Thyroid gland (tissue), 4 donors: ENCODE results near the gene RTF1. TPM values are rescaled to one million over a fixed set of nuclear protein-coding genes. Genes with fewer than 3 reads are reported as not detected.

ENCODE experiments used
- DNase-seq, 2 donors: peaks; one replicate each; pipeline ENCODE4 v3.0.0-alpha.2; 2019
- H3K27ac ChIP-seq, 3 donors: fragments of 200-600 bp; sonication (generic); 1 replicate in 2 of 3; 2 replicates in 1 of 3; pipeline ENCODE4 v1.5.1; 2016 to 2019; ENCODE audit warnings: mild to moderate bottlenecking in 1 of 3, moderate library complexity in 1 of 3
- H3K27me3 ChIP-seq: fragments of 200-600 bp; sonication (generic); one replicate; pipeline ENCODE4 v1.5.1; 2019
- H3K36me3 ChIP-seq, 2 donors: fragments of 200-600 bp; sonication (generic); one replicate each; pipeline ENCODE4 v1.5.1; 2016 to 2019
- H3K4me1 ChIP-seq, 2 donors: fragments of 200-600 bp; sonication (generic); one replicate each; pipeline ENCODE4 v1.5.1; 2017 to 2019
- H3K4me3 ChIP-seq, 3 donors: fragments of 200-600 bp; sonication (generic); replicated peaks in 1 of 3; 1 replicate in 2 of 3; 2 replicates in 1 of 3; pipeline ENCODE4 v1.5.1; 2016; ENCODE audit warnings: mild to moderate bottlenecking in 1 of 3
- H3K9me3 ChIP-seq: fragments of 200-600 bp; sonication (generic); one replicate; pipeline ENCODE4 v1.5.1; 2017
- CTCF ChIP-seq, 6 experiments: fragments of 200-600 bp in 3 of 6; fragments of 450-650 bp in 3 of 6; sonication (generic) in 3 of 6; IDR thresholded peaks; one replicate each; pipeline ENCODE4 v1.5.1; 2016 to 2019; ENCODE audit warnings: antibody characterized with exemption in 6 of 6, mild to moderate bottlenecking in 2 of 6, inconsistent platforms in 1 of 6, moderate library complexity in 1 of 6
- POLR2A ChIP-seq, 2 donors: fragments of 450-650 bp; IDR thresholded peaks; one replicate each; pipeline ENCODE4 v1.6.1; 2017; ENCODE audit warnings: antibody characterized with exemption in 2 of 2, mild to moderate bottlenecking in 2 of 2, moderate library complexity in 1 of 2
- WGBS, 2 donors: methylation state at CpG; one replicate each; pipeline ENCODE4 v1.1.5; 2017; 5-methylcytosine and 5-hydroxymethylcytosine counted together
- intact Hi-C: fragments of 100-400 bp; cut with DNase I; formaldehyde crosslinking; loops from one replicate; pipeline ENCODE4 v1.15.1; 2023
- total RNA-seq, 4 donors: library from RNA; depleted of rRNA; stranded (reverse); fragments of >200 nt; gene quantifications; one replicate each; pipeline ENCODE4 v1.2.3, GENCODE V29; 2016

RTF1 gene
- total RNA-seq, 4 donors from 2014 or later = 26.6 to 37.4 (median 35.4) TPM

GRCh38 chr15:41513506-41514227, 96.8 kb downstream of the RTF1 start, which contains the start of gene LTK:
TSS of gene LTK (minus strand) at chr15:41513827. CDS start at chr15:41513709, 118 bp downstream.
- H3K4me1 ChIP-seq = peaks cover 23 to 30% of the 10 kb centered on the region in 2 donors
- TF ChIP-seq CTCF (IDR thresholded peaks at IDR 0.05) (no peak), POLR2A (IDR thresholded peaks at IDR 0.05) (no peak)
- H3K27me3 ChIP-seq = peaks cover 18% of the 10 kb centered on the region
- intact Hi-C loops = no loop called here
- no peak for DNase-seq
- H3K36me3 ChIP-seq = no peaks in the 10 kb centered on the region
- WGBS, 2 donors = 8 to 32% methylated on average over 7 to 20 of the region's 33 CpGs
- H3K9me3 ChIP-seq = no peaks in the 10 kb centered on the region
- peak within 1 kb of the TSS in 1 of 3 donors; percentile 15 for H3K4me3 ChIP-seq
- no peak within 1 kb of the TSS for H3K27ac ChIP-seq

GRCh38 chr15:41517895-41518449, 101.1 kb downstream of the RTF1 start:
- Histone ChIP-seq H3K4me3 (no peak overlapping the region), H3K27me3 (peaks cover 7% of the 10 kb centered on the region), H3K36me3 (no peaks in the 10 kb centered on the region), H3K4me1 (peaks cover 5 to 10% of the 10 kb centered on the region in 2 donors), H3K9me3 (no peaks in the 10 kb centered on the region), H3K27ac (no peak overlapping the region)
- DNase-seq = no peak
- TF ChIP-seq POLR2A (IDR thresholded peaks at IDR 0.05) = no peak
- TF ChIP-seq CTCF (IDR thresholded peaks at IDR 0.05) = no peak
- intact Hi-C loops = loop anchor here (5.0 kb wide), 1 partner anchor 74 kb away; no protein-coding TSS in a partner anchor
- 94 to 97% methylated on average over 8 of the region's 8 CpGs for WGBS, 2 donors

- WGBS, 2 donors = 95 to 96% methylated on average over 10 to 17 of the region's 17 CpGs
- H3K9me3 ChIP-seq = no peaks in the 10 kb centered on the region
- no peaks in the 10 kb centered on the region for H3K36me3 ChIP-seq
- no peak for DNase-seq
- TF ChIP-seq CTCF (IDR thresholded peaks at IDR 0.05) = no peak
- no peak for TF ChIP-seq POLR2A (IDR thresholded peaks at IDR 0.05)
- no peak overlapping the region for H3K27ac ChIP-seq
- intact Hi-C loops = no loop called here
- H3K4me1 ChIP-seq = no peaks in the 10 kb centered on the region
- H3K27me3 ChIP-seq = no peaks in the 10 kb centered on the region
- H3K4me3 ChIP-seq = no peak overlapping the region
These were observed 103.7 kb downstream of the RTF1 start for GRCh38 chr15:41520636-41521035.

GRCh38 chr15:41521614-41522013, 104.7 kb downstream of the RTF1 start:
- Histone ChIP-seq H3K4me1 (no peaks in the 10 kb centered on the region), H3K9me3 (no peaks in the 10 kb centered on the region), H3K27ac (no peak overlapping the region), H3K27me3 (no peaks in the 10 kb centered on the region), H3K4me3 (no peak overlapping the region), H3K36me3 (peaks cover under 1 to 6% of the 10 kb centered on the region in 2 donors)
- intact Hi-C loops = no loop called here
- TF ChIP-seq POLR2A (IDR thresholded peaks at IDR 0.05) = no peak
- no peak for TF ChIP-seq CTCF (IDR thresholded peaks at IDR 0.05)
- no peak for DNase-seq
- WGBS, 2 donors = 81 to 87% methylated on average over 9 of the region's 9 CpGs

- no peaks in the 10 kb centered on the region for H3K27me3 ChIP-seq
- intact Hi-C loops = no loop called here
- peaks cover 11 to 20% of the 10 kb centered on the region in 2 donors for H3K36me3 ChIP-seq
- H3K9me3 ChIP-seq = no peaks in the 10 kb centered on the region
- TF ChIP-seq POLR2A (IDR thresholded peaks at IDR 0.05) (no peak), CTCF (IDR thresholded peaks at IDR 0.05) (no peak)
- WGBS, 2 donors = 60 to 75% methylated on average over 1 to 5 of the region's 5 CpGs
- no peak overlapping the region for H3K27ac ChIP-seq
- DNase-seq = no peak
- H3K4me1 ChIP-seq = no peaks in the 10 kb centered on the region
- H3K4me3 ChIP-seq = no peak overlapping the region
These were observed 106.2 kb downstream of the RTF1 start for GRCh38 chr15:41523097-41523496.
